HepG2 (cell line): Measurements from ENCODE around the gene SERPINA6. TPM values are rescaled to one million over a fixed set of nuclear protein-coding genes. Genes with fewer than 3 reads are reported as not detected.

ENCODE experiments used
- CHD2 ChIP-seq: IDR thresholded peaks from 2 replicates; pipeline ENCODE4 v1.6.1; 2011; ENCODE audit warnings: low read depth, low read length, improper control_type of control experiment
- KDM4B ChIP-seq: sonication (generic); formaldehyde crosslinking; IDR thresholded peaks from 2 replicates; pipeline ENCODE4 v1.4.0; 2020; ENCODE audit warnings: missing genetic modification reagents
- KLF11 ChIP-seq: IDR thresholded peaks from 2 replicates; pipeline ENCODE4 v1.6.1; 2016; ENCODE audit warnings: missing compliant biosample characterization
- POLR2G ChIP-seq: fragments of 200-400 bp; formaldehyde crosslinking; IDR thresholded peaks from 2 replicates; pipeline ENCODE4 v1.6.1; 2018; ENCODE audit warnings: mild to moderate bottlenecking, low read depth, low read length, moderate library complexity
- RCOR2 ChIP-seq: IDR thresholded peaks from 2 replicates; pipeline ENCODE4 v1.6.1; 2016; ENCODE audit warnings: missing biosample characterization, missing genetic modification reagents
- SCMH1 ChIP-seq: sonication (generic); formaldehyde crosslinking; IDR thresholded peaks from 2 replicates; pipeline ENCODE4 v1.9.0; 2021; ENCODE audit warnings: missing genetic modification reagents, mild to moderate bottlenecking, borderline replicate concordance
- ZBTB10 ChIP-seq: sonication (generic); formaldehyde crosslinking; IDR thresholded peaks from 2 replicates; pipeline ENCODE4 v1.4.0; 2020; ENCODE audit warnings: missing genetic modification reagents, borderline replicate concordance
- ZBTB14 ChIP-seq: sonication (generic); formaldehyde crosslinking; IDR thresholded peaks from 2 replicates; pipeline ENCODE4 v1.4.0; 2020; ENCODE audit warnings: missing genetic modification reagents
- ZFP36L2 ChIP-seq: sonication (generic); formaldehyde crosslinking; IDR thresholded peaks from 2 replicates; pipeline ENCODE4 v1.4.0; 2020; ENCODE audit warnings: missing genetic modification reagents
- ZNF577 ChIP-seq: sonication (generic); formaldehyde crosslinking; IDR thresholded peaks from 2 replicates; pipeline ENCODE4 v1.4.0; 2020; ENCODE audit warnings: mild to moderate bottlenecking, low read depth, missing genetic modification reagents, borderline replicate concordance
- ZNF609 ChIP-seq: sonication (generic); formaldehyde crosslinking; IDR thresholded peaks from 2 replicates; pipeline ENCODE4 v1.4.0; 2020; ENCODE audit warnings: mild to moderate bottlenecking, missing genetic modification reagents, borderline replicate concordance
- ZNF646 ChIP-seq: sonication (generic); formaldehyde crosslinking; IDR thresholded peaks from 2 replicates; pipeline ENCODE4 v1.9.0; 2021; ENCODE audit warnings: mild to moderate bottlenecking, missing genetic modification reagents
- polyA plus RNA-seq, 8 experiments: library from polyadenylated mRNA; depleted of rRNA in 3 of 8; stranded (reverse) in 7 of 8; unstranded in 1 of 8; fragments of >200 nt; fragmentation: Illumina TruSeq in 4 of 8; extraction: Trizol in 4 of 8; gene quantifications; 2 replicates each; pipeline versions ENCODE4 v1.2.1 to v1.2.3, GENCODE V29; 2011 to 2016; ENCODE audit warnings: low read depth in 4 of 8, missing spikeins in 1 of 8, mixed read lengths in 1 of 8; ENCODE audit not compliant: insufficient read depth in 1 of 8
- total RNA-seq, 5 experiments: library from RNA; depleted of rRNA; stranded (reverse); fragments of >200 nt; fragmentation: Illumina TruSeq; extraction: Trizol; gene quantifications; 2 replicates each; pipeline ENCODE4 v1.2.3, GENCODE V29; 2016; ENCODE audit warnings: low read depth in 1 of 5

Gene SERPINA6
- total and polyA plus RNA-seq, 2 of the 13 experiments (the other 11 are each of a cell fraction or from before 2014, with no cell fraction given) = 260 to 333 TPM

- TF ChIP-seq ZNF609 (peak; percentile 47), CHD2 (no peak), POLR2G (peak; percentile 81), KDM4B (CRISPR knock-in tag) (no peak), ZBTB10 (CRISPR knock-in tag) (no peak), RCOR2 (CRISPR knock-in tag) (no peak), KLF11 (CRISPR knock-in tag) (no peak), ZBTB14 (CRISPR knock-in tag) (no peak), ZNF646 (CRISPR knock-in tag) (no peak; the same call in 1 of the 2 replicates), SCMH1 (CRISPR knock-in tag) (no peak), ZFP36L2 (CRISPR knock-in tag) (no peak), ZNF577 (no peak)
Measured at GRCh38 chr14:94322648-94323570, at the start of gene SERPINA6 (continued).
